ENCODE results near the gene R3HDM1.
"Not testable (repeated sequence)": the region's sequence is repeated elsewhere in the genome, so short reads cannot be mapped to it uniquely, and the experiment has no call there.

DNA sequence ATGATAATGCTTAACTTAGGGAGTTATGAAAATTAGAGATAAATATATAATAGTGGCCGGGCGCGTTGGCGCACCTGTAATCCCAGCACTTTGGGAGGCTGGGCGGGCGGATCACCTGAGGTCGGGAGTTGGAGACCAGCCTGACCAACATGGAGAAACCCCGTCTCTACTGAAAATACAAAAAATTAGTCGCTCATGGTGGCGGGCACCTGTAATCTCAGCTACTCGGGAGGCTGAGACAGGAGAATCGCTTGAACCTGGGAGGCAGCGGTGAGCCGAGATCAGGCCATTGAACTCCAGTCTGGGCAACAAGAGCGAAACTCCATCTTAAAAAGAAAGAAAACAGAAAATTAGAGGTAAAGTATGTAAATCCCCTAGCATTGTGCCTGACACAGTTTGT, 2.3 kb downstream of the R3HDM1 start:
- TF ChIP-seq CTCF (conservative IDR thresholded peaks at IDR 0.05 in 1 of 2, IDR thresholded peaks at IDR 0.05 in 1 of 2; ENCODE audit: low read depth in 1 of 2, low read length in 2 of 2); EZH2 (IDR thresholded peaks at IDR 0.05; ENCODE audit: low read length, missing control alignments): not testable (repeated sequence)
